ENCODE measurements around the gene GFAP.

The GFAP gene

GRCh38 chr17:44894642-44895041, 20.7 kb downstream of the GFAP start:
- no peak for DNase-seq

GRCh38 chr17:44892250-44892649, 23.1 kb downstream of the GFAP start:
- DNase-seq = no peak

- DNase-seq = no peak
Observed at GRCh38 chr17:44889003-44889402, 26.3 kb downstream of the GFAP start.

DNA sequence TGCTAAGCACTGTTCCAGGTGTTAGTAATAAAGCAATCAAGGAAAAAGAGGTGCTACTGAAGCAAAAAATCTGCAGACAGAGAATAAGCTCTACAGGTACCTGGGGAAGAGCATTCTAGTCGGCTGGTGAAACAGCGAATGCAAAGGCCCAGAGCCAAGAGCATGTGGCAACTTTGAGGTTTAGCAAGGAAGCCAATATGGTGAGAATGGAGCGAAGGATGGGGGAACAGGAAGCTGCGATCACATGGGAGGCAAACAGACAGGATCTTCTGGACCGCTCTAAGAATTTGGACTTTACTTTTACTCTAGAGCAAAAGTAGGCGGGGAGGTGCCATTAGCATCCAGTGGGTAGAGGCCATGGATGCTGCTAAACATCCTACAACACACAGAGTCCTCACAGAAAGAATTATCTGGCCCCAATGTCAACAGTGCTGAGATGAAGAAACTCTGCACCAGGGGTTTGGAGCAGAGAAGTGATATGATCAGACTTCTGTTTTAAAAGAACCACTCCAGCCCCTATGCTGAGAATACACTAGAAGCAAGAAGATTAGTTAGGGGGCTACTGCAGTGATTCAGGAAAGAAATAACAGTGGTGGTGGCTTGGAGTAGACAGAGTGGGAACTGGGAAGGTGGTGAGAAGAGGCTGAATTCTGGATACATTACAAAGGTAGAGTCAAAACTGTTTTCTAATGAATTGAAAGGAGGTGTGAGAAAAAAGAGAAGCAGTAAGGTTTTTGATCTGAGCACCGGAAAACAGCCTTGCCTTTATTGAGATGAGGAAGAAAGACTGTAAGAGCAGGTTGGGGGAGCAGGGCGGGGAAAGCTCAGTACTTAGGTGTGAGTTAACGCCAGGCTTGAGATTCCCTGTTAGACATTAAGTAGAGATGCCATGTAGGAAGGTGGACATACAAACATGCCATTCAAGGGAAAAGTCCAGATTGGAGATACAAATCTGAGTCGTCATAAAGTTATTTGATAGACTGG, 27.0 kb downstream of the GFAP start:
- DNase-seq = no peak

DNA sequence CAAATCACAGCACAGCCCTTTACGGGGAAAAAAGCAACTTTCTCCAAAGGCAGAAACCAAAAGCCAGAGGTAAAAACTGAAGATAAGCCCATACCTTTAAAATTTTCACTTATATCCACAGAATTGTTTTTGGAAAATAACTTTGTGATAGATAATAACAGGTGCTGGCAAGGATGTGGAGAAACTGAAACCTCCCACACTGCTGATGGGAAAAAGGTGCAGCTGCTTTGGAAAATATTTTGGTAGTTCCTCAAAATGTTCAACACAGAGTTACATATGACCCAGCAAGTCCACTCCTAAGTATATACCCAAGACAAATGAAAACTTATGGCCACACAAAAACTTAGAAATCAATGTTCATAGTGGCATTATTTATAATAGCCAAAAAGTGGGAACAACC, 28.3 kb downstream of the GFAP start:
- no peak for DNase-seq

GRCh38 chr17:44884941-44885340, 30.4 kb downstream of the GFAP start:
- DNase-seq = no peak

GRCh38 chr17:44881145-44881544, 34.2 kb downstream of the GFAP start:
- no peak for DNase-seq

DNA sequence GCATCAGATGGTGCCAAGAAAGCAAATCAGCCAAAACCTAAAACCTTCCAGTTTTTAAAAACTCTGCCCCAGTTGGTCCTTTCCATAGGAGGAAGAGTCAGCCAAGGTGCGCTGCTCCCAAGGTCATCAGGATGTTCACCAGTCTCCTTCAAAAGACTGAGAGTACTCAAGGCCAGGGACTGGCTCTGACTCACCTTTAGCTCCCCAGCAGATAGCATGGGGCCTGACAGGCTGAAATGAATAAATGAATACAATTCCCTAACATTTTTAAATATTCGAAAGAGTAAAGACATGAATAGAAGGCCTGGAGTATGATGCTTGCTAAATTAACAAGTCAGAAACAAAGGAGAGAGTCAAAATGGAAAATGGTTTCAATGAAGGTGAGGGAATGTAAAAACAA, 35.2 kb downstream of the GFAP start:
- DNase-seq = no peak

- DNase-seq = no peak
Observed at GRCh38 chr17:44879376-44879775, 35.9 kb downstream of the GFAP start.

GRCh38 chr17:44878627-44879221, 36.6 kb downstream of the GFAP start:
- no peak for DNase-seq

DNA sequence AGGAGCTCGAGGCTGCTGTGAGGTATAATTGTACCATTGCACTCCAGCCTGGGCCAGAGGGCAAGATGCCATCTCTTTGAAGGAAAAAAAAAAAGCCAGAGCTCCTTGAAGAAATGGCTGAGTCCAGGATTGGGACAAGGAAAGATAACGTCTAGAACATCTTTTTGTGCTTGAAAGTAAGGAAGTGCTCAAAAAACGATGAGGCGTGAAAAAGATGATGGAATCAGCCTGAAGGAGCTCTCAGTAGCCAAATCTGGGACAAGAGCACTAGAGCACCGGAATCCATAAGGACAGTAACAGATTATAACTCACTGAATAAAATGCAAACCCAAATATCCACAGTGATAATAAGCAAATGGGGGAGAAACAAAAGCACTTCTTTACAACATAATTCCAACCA, 38.2 kb downstream of the GFAP start:
- DNase-seq = no peak

GRCh38 chr17:44875761-44876160, 39.5 kb downstream of the GFAP start:
- DNase-seq = no peak

- DNase-seq = no peak
Observed at GRCh38 chr17:44872131-44872768, 43.0 kb downstream of the GFAP start.

GRCh38 chr17:44871556-44871955, 43.7 kb downstream of the GFAP start:
- no peak for DNase-seq

GRCh38 chr17:44867841-44868240, 47.5 kb downstream of the GFAP start:
- DNase-seq = no peak

- DNase-seq = no peak
Observed at GRCh38 chr17:44865931-44866330, 49.4 kb downstream of the GFAP start.

GRCh38 chr17:44865231-44865660, 50.1 kb downstream of the GFAP start:
- peak; percentile 87 for DNase-seq

GRCh38 chr17:44864831-44865230, 50.5 kb downstream of the GFAP start:
- no peak for DNase-seq

GRCh38 chr17:44863061-44863918, 52.0 kb downstream of the GFAP start:
- no peak for DNase-seq

DNA sequence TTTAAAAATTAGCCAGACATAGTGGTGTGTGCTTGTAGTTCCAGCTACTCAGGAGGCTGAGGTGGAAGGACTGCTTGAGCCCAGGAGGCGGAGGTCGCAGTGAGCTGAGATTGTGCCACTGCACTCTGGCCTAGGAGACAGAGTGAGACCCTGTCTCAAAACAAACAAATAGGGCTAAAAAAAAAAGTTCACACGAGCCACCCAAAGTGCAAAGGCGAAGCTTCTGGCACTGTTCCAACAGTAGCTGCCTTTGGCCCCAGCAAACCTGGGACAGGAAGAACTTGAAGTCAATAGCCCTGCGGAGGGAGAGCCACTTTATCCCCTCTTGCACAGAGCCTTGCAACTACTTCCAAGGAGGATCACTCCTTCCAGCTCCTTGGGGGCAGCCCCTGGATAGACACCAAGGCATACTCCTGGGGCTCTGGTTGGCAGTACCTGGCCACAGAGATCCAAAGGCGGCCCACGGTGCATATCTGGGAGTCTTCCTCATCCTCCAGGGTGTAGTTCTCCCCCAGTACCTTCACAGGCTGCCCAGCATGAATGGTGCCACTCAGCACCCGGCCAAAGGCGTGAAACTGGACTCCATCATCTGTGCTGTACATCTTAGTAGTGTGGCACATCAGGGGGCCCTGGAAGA, 52.9 kb downstream of the GFAP start:
- DNase-seq = no peak

- DNase-seq = no peak
Observed at GRCh38 chr17:44859701-44860100, 55.6 kb downstream of the GFAP start.

- no peak for DNase-seq
Observed at GRCh38 chr17:44854192-44854591, 61.1 kb downstream of the GFAP start.

Data from activated effector memory CD4-positive, alpha-beta T cell treated with anti-CD3 and anti-CD28 coated beads, Interleukin-2, amount 50 U/mL, for 16 hours (primary cell).